HEK293 (cell line): ENCODE results near the gene HECTD2.

Experiments used
- GLI4 ChIP-seq: fragments of 450-650 bp; formaldehyde crosslinking; IDR thresholded peaks from 2 replicates; pipeline ENCODE4 v1.5.1; 2016; ENCODE audit warnings: missing biosample characterization, missing genetic modification characterization
- KLF8 ChIP-seq: fragments of 450-650 bp; formaldehyde crosslinking; IDR thresholded peaks from 2 replicates; pipeline ENCODE4 v1.5.1; 2016; ENCODE audit warnings: missing biosample characterization, missing genetic modification characterization
- MEIS1 ChIP-seq: sonication (generic); formaldehyde crosslinking; IDR thresholded peaks from 2 replicates; pipeline ENCODE4 v1.8.1; 2022; ENCODE audit warnings: missing genetic modification reagents, mild to moderate bottlenecking, borderline replicate concordance
- PATZ1 ChIP-seq: fragments of 450-650 bp; formaldehyde crosslinking; IDR thresholded peaks from 2 replicates; pipeline ENCODE4 v1.5.1; 2016; ENCODE audit warnings: missing biosample characterization, missing genetic modification characterization
- REPIN1 ChIP-seq: fragments of 450-650 bp; formaldehyde crosslinking; IDR thresholded peaks from 2 replicates; pipeline ENCODE4 v1.5.1; 2017; ENCODE audit warnings: missing biosample characterization, missing genetic modification characterization, low read depth
- SP2 ChIP-seq: fragments of 450-650 bp; formaldehyde crosslinking; IDR thresholded peaks from 2 replicates; pipeline ENCODE4 v1.5.1; 2016; ENCODE audit warnings: missing biosample characterization, missing genetic modification characterization
- TCF7L2 ChIP-seq: IDR thresholded peaks from 2 replicates; pipeline ENCODE4 v1.6.1; 2011; ENCODE audit warnings: low read depth, mild to moderate bottlenecking, inconsistent platforms, low read length, moderate library complexity, borderline replicate concordance
- ZBTB21 ChIP-seq: fragments of 450-650 bp; formaldehyde crosslinking; IDR thresholded peaks from 2 replicates; pipeline ENCODE4 v1.5.1; 2017; ENCODE audit warnings: missing biosample characterization, missing genetic modification characterization
- ZBTB48 ChIP-seq: fragments of 450-650 bp; formaldehyde crosslinking; IDR thresholded peaks from 2 replicates; pipeline ENCODE4 v1.5.1; 2016; ENCODE audit warnings: missing biosample characterization, missing genetic modification characterization
- ZBTB8A ChIP-seq: fragments of 450-650 bp; formaldehyde crosslinking; IDR thresholded peaks from 2 replicates; pipeline ENCODE4 v1.5.1; 2016; ENCODE audit warnings: missing biosample characterization, missing genetic modification characterization
- ZEB2 ChIP-seq: fragments of 450-650 bp; formaldehyde crosslinking; IDR thresholded peaks from 2 replicates; pipeline ENCODE4 v1.5.1; 2016; ENCODE audit warnings: missing biosample characterization, missing genetic modification characterization
- ZFP37 ChIP-seq: fragments of 450-650 bp; formaldehyde crosslinking; IDR thresholded peaks from 2 replicates; pipeline ENCODE4 v1.5.1; 2016; ENCODE audit warnings: missing biosample characterization, missing genetic modification characterization
- ZFP69B ChIP-seq: fragments of 450-650 bp; formaldehyde crosslinking; IDR thresholded peaks from 2 replicates; pipeline ENCODE4 v1.5.1; 2016; ENCODE audit warnings: missing biosample characterization, missing genetic modification characterization
- ZNF133 ChIP-seq: fragments of 450-650 bp; formaldehyde crosslinking; IDR thresholded peaks from 2 replicates; pipeline ENCODE4 v1.5.1; 2016; ENCODE audit warnings: missing biosample characterization, missing genetic modification characterization
- ZNF223 ChIP-seq: fragments of 450-650 bp; formaldehyde crosslinking; IDR thresholded peaks from 2 replicates; pipeline ENCODE4 v1.5.1; 2016; ENCODE audit warnings: missing biosample characterization, missing genetic modification characterization
- ZNF23 ChIP-seq: fragments of 450-650 bp; formaldehyde crosslinking; IDR thresholded peaks from 2 replicates; pipeline ENCODE4 v1.5.1; 2016; ENCODE audit warnings: missing biosample characterization, missing genetic modification characterization, borderline replicate concordance
- ZNF266 ChIP-seq: fragments of 450-650 bp; formaldehyde crosslinking; IDR thresholded peaks from 2 replicates; pipeline ENCODE4 v1.5.1; 2016; ENCODE audit warnings: missing biosample characterization, missing genetic modification characterization, low read depth
- ZNF324 ChIP-seq: fragments of 450-650 bp; formaldehyde crosslinking; IDR thresholded peaks from 2 replicates; pipeline ENCODE4 v1.5.1; 2016; ENCODE audit warnings: missing biosample characterization, missing genetic modification characterization
- ZNF335 ChIP-seq: fragments of 450-650 bp; formaldehyde crosslinking; conservative IDR thresholded peaks from 2 replicates; pipeline ENCODE4 v1.5.1; 2016; ENCODE audit warnings: missing biosample characterization, missing genetic modification characterization
- ZNF416 ChIP-seq: fragments of 450-650 bp; formaldehyde crosslinking; IDR thresholded peaks from 2 replicates; pipeline ENCODE4 v1.5.1; 2016; ENCODE audit warnings: missing biosample characterization, missing genetic modification characterization
- ZNF571 ChIP-seq: fragments of 450-650 bp; formaldehyde crosslinking; IDR thresholded peaks from 2 replicates; pipeline ENCODE4 v1.5.0; 2017; ENCODE audit warnings: missing biosample characterization, missing genetic modification characterization
- ZNF626 ChIP-seq: fragments of 450-650 bp; sonication (Bioruptor Pico); formaldehyde crosslinking; IDR thresholded peaks from 2 replicates; pipeline ENCODE4 v1.5.1; 2018; ENCODE audit warnings: missing biosample characterization, missing genetic modification characterization, inconsistent platforms
- ZNF629 ChIP-seq: fragments of 450-650 bp; formaldehyde crosslinking; IDR thresholded peaks from 2 replicates; pipeline ENCODE4 v1.5.1; 2017; ENCODE audit warnings: missing biosample characterization, missing genetic modification characterization
- ZNF701 ChIP-seq: fragments of 450-650 bp; formaldehyde crosslinking; IDR thresholded peaks from 2 replicates; pipeline ENCODE4 v1.5.1; 2016; ENCODE audit warnings: missing biosample characterization, missing genetic modification characterization
- ZNF777 ChIP-seq: fragments of 450-650 bp; formaldehyde crosslinking; IDR thresholded peaks from 2 replicates; pipeline ENCODE4 v1.5.1; 2017; ENCODE audit warnings: missing biosample characterization, missing genetic modification characterization, borderline replicate concordance
- ZNF791 ChIP-seq: fragments of 450-650 bp; formaldehyde crosslinking; IDR thresholded peaks from 2 replicates; pipeline ENCODE4 v1.5.1; 2016; ENCODE audit warnings: missing biosample characterization, missing genetic modification characterization
- ZSCAN23 ChIP-seq: fragments of 450-650 bp; formaldehyde crosslinking; IDR thresholded peaks from 2 replicates; pipeline ENCODE4 v1.5.1; 2016; ENCODE audit warnings: missing biosample characterization, missing genetic modification characterization
- ZSCAN4 ChIP-seq: fragments of 450-650 bp; formaldehyde crosslinking; IDR thresholded peaks from 2 replicates; pipeline ENCODE4 v1.5.1; 2017; ENCODE audit warnings: missing biosample characterization, missing genetic modification characterization
- TF ChIP-seq, protein P1 (sequence below): fragments of 450-650 bp; formaldehyde crosslinking; IDR thresholded peaks from 2 replicates; pipeline ENCODE4 v1.5.1; 2016; ENCODE audit warnings: missing biosample characterization, missing genetic modification characterization
- TF ChIP-seq, protein P2 (sequence below): fragments of 450-650 bp; formaldehyde crosslinking; IDR thresholded peaks from 2 replicates; pipeline ENCODE4 v1.5.1; 2017; ENCODE audit warnings: missing biosample characterization, missing genetic modification characterization
- TF ChIP-seq, protein P3 (sequence below): fragments of 450-650 bp; formaldehyde crosslinking; IDR thresholded peaks from 2 replicates; pipeline ENCODE4 v1.5.1; 2016; ENCODE audit warnings: missing biosample characterization, missing genetic modification characterization

HECTD2 gene

DNA sequence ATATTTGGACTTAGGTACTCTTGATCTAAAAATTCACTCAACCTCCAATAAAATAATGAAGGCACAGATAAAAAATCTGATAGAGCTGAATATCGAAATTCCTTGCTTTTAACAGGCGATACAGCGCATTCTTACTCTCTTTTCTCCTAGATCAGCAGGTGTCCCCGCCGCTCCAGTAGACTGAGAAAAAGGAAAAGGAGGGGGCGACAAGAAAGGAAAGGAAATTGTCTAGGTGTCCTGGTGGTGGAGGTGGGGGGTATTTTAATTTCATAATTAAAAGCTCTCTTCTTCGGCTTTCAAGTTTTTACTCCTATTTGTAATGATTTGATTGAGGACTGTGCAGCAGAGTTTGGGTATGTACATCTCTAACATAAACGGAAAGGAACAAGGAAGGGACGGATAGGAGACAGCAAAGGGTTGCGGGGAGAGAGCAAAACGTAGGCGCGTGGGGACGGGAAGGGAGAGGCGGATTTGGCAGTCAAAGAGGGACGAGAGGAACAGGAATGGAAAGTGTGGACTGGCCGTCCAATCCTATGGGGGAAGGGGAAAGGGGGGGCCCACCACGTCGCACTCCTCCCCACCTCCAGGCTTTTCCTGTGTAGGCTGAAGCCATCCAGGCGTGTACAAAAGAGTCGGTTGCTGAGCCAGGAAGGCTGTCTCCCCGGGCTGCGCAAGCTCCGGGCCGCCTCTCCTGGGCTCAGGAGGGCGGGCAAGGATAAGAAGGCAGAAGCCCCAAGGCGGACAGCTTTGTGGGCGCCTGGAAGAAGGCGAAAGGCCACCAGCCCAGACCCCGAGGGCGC is 875 bp upstream of the HECTD2 start (continued):
- TF ChIP-seq ZNF23 (no peak), ZNF335 (tag by site-specific recombination) (peak; percentile 88; the same call in 1 of the 2 replicates), SP2 (tag by site-specific recombination) (peak; percentile 72), ZNF324 (peak; percentile 43; the same call in 1 of the 2 replicates), MEIS1 (no peak), ZSCAN23 (tag by site-specific recombination) (no peak), ZEB2 (tag by site-specific recombination) (peak; percentile 55; the same call in 1 of the 2 replicates), ZFP37 (tag by site-specific recombination) (peak; percentile 96), ZSCAN4 (tag by site-specific recombination) (no peak), ZBTB21 (tag by site-specific recombination) (peak; percentile 62), ZNF133 (tag by site-specific recombination) (peak; percentile 70), TCF7L2 (no peak), ZNF223 (tag by site-specific recombination) (no peak), KLF8 (tag by site-specific recombination) (0 out of 2 replicates have a peak, but pooled peaks have one; percentile 61), ZNF626 (tag by site-specific recombination) (no peak), ZBTB48 (peak; percentile 55), ZNF266 (tag by site-specific recombination) (no peak), ZNF701 (tag by site-specific recombination) (no peak), GLI4 (0 out of 2 replicates have a peak, but pooled peaks have one; percentile 41), ZNF791 (no peak), ZNF571 (tag by site-specific recombination) (no peak), ZNF777 (tag by site-specific recombination) (peak; percentile 69; the same call in 1 of the 2 replicates), PATZ1 (tag by site-specific recombination) (peak; percentile 99), ZBTB8A (peak; percentile 98), ZFP69B (tag by site-specific recombination) (peak; percentile 100), ZNF629 (tag by site-specific recombination) (peak; percentile 68), ZNF416 (tag by site-specific recombination) (no peak), REPIN1 (tag by site-specific recombination) (no peak)
- TF ChIP-seq, protein P1, sequence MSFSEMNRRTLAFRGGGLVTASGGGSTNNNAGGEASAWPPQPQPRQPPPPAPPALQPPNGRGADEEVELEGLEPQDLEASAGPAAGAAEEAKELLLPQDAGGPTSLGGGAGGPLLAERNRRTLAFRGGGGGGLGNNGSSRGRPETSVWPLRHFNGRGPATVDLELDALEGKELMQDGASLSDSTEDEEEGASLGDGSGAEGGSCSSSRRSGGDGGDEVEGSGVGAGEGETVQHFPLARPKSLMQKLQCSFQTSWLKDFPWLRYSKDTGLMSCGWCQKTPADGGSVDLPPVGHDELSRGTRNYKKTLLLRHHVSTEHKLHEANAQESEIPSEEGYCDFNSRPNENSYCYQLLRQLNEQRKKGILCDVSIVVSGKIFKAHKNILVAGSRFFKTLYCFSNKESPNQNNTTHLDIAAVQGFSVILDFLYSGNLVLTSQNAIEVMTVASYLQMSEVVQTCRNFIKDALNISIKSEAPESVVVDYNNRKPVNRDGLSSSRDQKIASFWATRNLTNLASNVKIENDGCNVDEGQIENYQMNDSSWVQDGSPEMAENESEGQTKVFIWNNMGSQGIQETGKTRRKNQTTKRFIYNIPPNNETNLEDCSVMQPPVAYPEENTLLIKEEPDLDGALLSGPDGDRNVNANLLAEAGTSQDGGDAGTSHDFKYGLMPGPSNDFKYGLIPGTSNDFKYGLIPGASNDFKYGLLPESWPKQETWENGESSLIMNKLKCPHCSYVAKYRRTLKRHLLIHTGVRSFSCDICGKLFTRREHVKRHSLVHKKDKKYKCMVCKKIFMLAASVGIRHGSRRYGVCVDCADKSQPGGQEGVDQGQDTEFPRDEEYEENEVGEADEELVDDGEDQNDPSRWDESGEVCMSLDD = no peak
- TF ChIP-seq, protein P2, sequence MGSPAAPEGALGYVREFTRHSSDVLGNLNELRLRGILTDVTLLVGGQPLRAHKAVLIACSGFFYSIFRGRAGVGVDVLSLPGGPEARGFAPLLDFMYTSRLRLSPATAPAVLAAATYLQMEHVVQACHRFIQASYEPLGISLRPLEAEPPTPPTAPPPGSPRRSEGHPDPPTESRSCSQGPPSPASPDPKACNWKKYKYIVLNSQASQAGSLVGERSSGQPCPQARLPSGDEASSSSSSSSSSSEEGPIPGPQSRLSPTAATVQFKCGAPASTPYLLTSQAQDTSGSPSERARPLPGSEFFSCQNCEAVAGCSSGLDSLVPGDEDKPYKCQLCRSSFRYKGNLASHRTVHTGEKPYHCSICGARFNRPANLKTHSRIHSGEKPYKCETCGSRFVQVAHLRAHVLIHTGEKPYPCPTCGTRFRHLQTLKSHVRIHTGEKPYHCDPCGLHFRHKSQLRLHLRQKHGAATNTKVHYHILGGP (tag by site-specific recombination) = no peak
- TF ChIP-seq, protein P3, sequence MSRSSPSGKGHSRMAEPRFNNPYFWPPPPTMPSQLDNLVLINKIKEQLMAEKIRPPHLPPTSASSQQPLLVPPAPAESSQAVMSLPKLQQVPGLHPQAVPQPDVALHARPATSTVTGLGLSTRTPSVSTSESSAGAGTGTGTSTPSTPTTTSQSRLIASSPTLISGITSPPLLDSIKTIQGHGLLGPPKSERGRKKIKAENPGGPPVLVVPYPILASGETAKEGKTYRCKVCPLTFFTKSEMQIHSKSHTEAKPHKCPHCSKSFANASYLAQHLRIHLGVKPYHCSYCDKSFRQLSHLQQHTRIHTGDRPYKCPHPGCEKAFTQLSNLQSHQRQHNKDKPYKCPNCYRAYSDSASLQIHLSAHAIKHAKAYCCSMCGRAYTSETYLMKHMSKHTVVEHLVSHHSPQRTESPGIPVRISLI (tag by site-specific recombination) = no peak
